K562 (cell line): ENCODE results near the gene COL1A1. TPM values are rescaled to one million over a fixed set of nuclear protein-coding genes. Genes with fewer than 3 reads are reported as not detected.

Source experiments
- CHAMP1 ChIP-seq: fragments of 450-650 bp; IDR thresholded peaks from 2 replicates; pipeline ENCODE4 v1.6.1; 2016; ENCODE audit warnings: mild to moderate bottlenecking
- CHD1 ChIP-seq: fragments of 200-600 bp; sonication (generic); IDR thresholded peaks from one replicate; pipeline ENCODE4 v1.6.1; 2012; ENCODE audit warnings: mild to moderate bottlenecking, moderate library complexity, low read length, inconsistent platforms
- COPS2 ChIP-seq: fragments of 450-650 bp; conservative IDR thresholded peaks from 2 replicates; pipeline ENCODE4 v1.6.1; 2016; ENCODE audit warnings: mild to moderate bottlenecking, moderate library complexity
- CREB5 ChIP-seq: fragments of 250-450 bp; sonication (Bioruptor Pico); IDR thresholded peaks from 2 replicates; pipeline ENCODE4 v1.5.0; 2020; ENCODE audit warnings: mild to moderate bottlenecking
- CXXC5 ChIP-seq: fragments of 250-450 bp; sonication (Bioruptor Pico); IDR thresholded peaks from 2 replicates; pipeline ENCODE4 v1.8.0; 2022; ENCODE audit warnings: inconsistent platforms, mild to moderate bottlenecking, moderate library complexity
- DIDO1 ChIP-seq: fragments of 450-650 bp; IDR thresholded peaks from 2 replicates; pipeline ENCODE4 v1.6.1; 2016; ENCODE audit warnings: low read depth, missing biosample characterization, missing genetic modification characterization
- EWSR1 ChIP-seq: fragments of 450-650 bp; IDR thresholded peaks from 2 replicates; pipeline ENCODE4 v1.6.1; 2018; ENCODE audit warnings: borderline replicate concordance, mild to moderate bottlenecking, low read depth, moderate library complexity; ENCODE audit not compliant: partially characterized antibody
- FOXJ2 ChIP-seq: fragments of 200-800 bp; sonication (Bioruptor generic); IDR thresholded peaks from 2 replicates; pipeline ENCODE4 v1.6.1; 2016; ENCODE audit warnings: missing genetic modification characterization, missing compliant biosample characterization
- GABPA ChIP-seq: fragments of 200-800 bp; sonication (Bioruptor generic); conservative IDR thresholded peaks from 2 replicates; pipeline ENCODE4 v1.6.1; 2016; ENCODE audit warnings: low read depth, missing genetic modification characterization, missing compliant biosample characterization
- HES1 ChIP-seq: fragments of 450-650 bp; IDR thresholded peaks from 2 replicates; pipeline ENCODE4 v1.6.1; 2016; ENCODE audit warnings: low read depth, mild to moderate bottlenecking, moderate library complexity
- HLTF ChIP-seq: fragments of 450-650 bp; IDR thresholded peaks from 2 replicates; pipeline ENCODE4 v1.6.1; 2016
- ILF3 ChIP-seq: fragments of 450-650 bp; IDR thresholded peaks from 2 replicates; pipeline ENCODE4 v1.6.1; 2018; ENCODE audit warnings: antibody characterized with exemption, mild to moderate bottlenecking, moderate library complexity, borderline replicate concordance
- KLF1 ChIP-seq: fragments of 450-650 bp; IDR thresholded peaks from 2 replicates; pipeline ENCODE4 v1.6.1; 2016; ENCODE audit warnings: missing genetic modification characterization, missing compliant biosample characterization
- MCM3 ChIP-seq: fragments of 450-650 bp; IDR thresholded peaks from 2 replicates; pipeline ENCODE4 v1.6.1; 2016
- PURB ChIP-seq: sonication (generic); formaldehyde crosslinking; IDR thresholded peaks from 2 replicates; pipeline ENCODE4 v1.9.0; 2021; ENCODE audit warnings: low read depth, mild to moderate bottlenecking, missing genetic modification reagents
- SIN3A ChIP-seq, 2 experiments: fragments of 150-350 bp in 1 of 2; IDR thresholded peaks; 2 replicates each; pipeline ENCODE4 v1.6.1; 2011 to 2016; ENCODE audit warnings: borderline replicate concordance in 2 of 2, low read depth in 2 of 2, low read length in 2 of 2, mild to moderate bottlenecking in 2 of 2, moderate library complexity in 2 of 2; ENCODE audit not compliant: control insufficient read depth in 1 of 2
- SMAD2 ChIP-seq: fragments of 150-350 bp; IDR thresholded peaks from 2 replicates; pipeline ENCODE4 v1.6.1; 2014; ENCODE audit warnings: low read depth, mild to moderate bottlenecking, low read length
- SREBF2 ChIP-seq: sonication (generic); formaldehyde crosslinking; IDR thresholded peaks from 2 replicates; pipeline ENCODE4 v1.4.0; 2020; ENCODE audit warnings: mild to moderate bottlenecking, missing genetic modification reagents
- STAT5B ChIP-seq: fragments of 250-450 bp; sonication (Bioruptor Pico); IDR thresholded peaks from 2 replicates; pipeline ENCODE4 v1.8.0; 2021; ENCODE audit warnings: mild to moderate bottlenecking, inconsistent platforms
- TAF9B ChIP-seq: fragments of 450-650 bp; IDR thresholded peaks from 2 replicates; pipeline ENCODE4 v1.6.1; 2018; ENCODE audit warnings: mild to moderate bottlenecking; ENCODE audit not compliant: partially characterized antibody
- TOE1 ChIP-seq, 2 experiments: fragments of 450-650 bp in 1 of 2; sonication (generic) in 1 of 2; formaldehyde crosslinking in 1 of 2; IDR thresholded peaks; 2 replicates each; pipeline versions ENCODE4 v1.7.1 to v1.8.0; 2016 to 2022; ENCODE audit warnings: borderline replicate concordance in 2 of 2, mild to moderate bottlenecking in 2 of 2, antibody characterized with exemption in 1 of 2, inconsistent platforms in 1 of 2, low read depth in 1 of 2, missing genetic modification reagents in 1 of 2, moderate library complexity in 1 of 2
- ZKSCAN1 ChIP-seq: fragments of 150-350 bp; IDR thresholded peaks from 2 replicates; pipeline ENCODE4 v1.6.1; 2016; ENCODE audit warnings: low read depth, low read length
- ZNF143 ChIP-seq: sonication (generic); formaldehyde crosslinking; IDR thresholded peaks from 2 replicates; pipeline ENCODE4 v1.9.0; 2022; ENCODE audit warnings: mild to moderate bottlenecking, missing genetic modification reagents
- ZNF224 ChIP-seq: sonication (generic); formaldehyde crosslinking; IDR thresholded peaks from 2 replicates; pipeline ENCODE4 v1.8.0; 2022; ENCODE audit warnings: mild to moderate bottlenecking, missing genetic modification reagents
- ZNF76 ChIP-seq: fragments of 250-450 bp; sonication (Bioruptor Pico); IDR thresholded peaks from 2 replicates; pipeline ENCODE4 v1.4.0; 2020; ENCODE audit warnings: mild to moderate bottlenecking, moderate library complexity, borderline replicate concordance
- polyA plus RNA-seq, 8 experiments: library from polyadenylated mRNA; depleted of rRNA in 4 of 8; stranded (reverse) in 5 of 8; unstranded in 3 of 8; fragments of >200 nt; fragmentation: Nextera tagmentation in 2 of 8; fragmentation: Illumina TruSeq in 1 of 8; extraction: Ambion mirVana in 2 of 8; extraction: Trizol in 1 of 8; gene quantifications; 2 replicates each; pipeline versions ENCODE4 v1.2.1 to v1.2.3, GENCODE V29; 2011 to 2014; ENCODE audit warnings: inconsistent platforms in 1 of 8, missing spikeins in 1 of 8
- total RNA-seq, 7 experiments: library from RNA; depleted of rRNA in 6 of 7; stranded (reverse); fragments of >200 nt in 6 of 7; fragmentation: Illumina TruSeq in 2 of 7; extraction: Trizol in 2 of 7; gene quantifications; 2 replicates each; pipeline versions ENCODE4 v1.2.1 to v1.2.3, GENCODE V29; 2011 to 2021; ENCODE audit warnings: low replicate concordance in 1 of 7

The COL1A1 gene
- total and polyA plus RNA-seq, 9 of the 15 experiments (the other 6 are each of a cell fraction or from before 2014, with no cell fraction given), result 0.04 to 3.4 (median 0.18) TPM

GRCh38 chr17:50153650-50154575, 47.5 kb downstream of the COL1A1 start (continued):
- no peak for TF ChIP-seq COPS2
- TF ChIP-seq HES1, result no peak
- no peak for TF ChIP-seq ILF3
- TF ChIP-seq EWSR1, result no peak
- TF ChIP-seq SREBF2 (CRISPR knock-in tag), result no peak
- TF ChIP-seq GABPA, result no peak
- no peak for TF ChIP-seq CHD1
- TF ChIP-seq ZKSCAN1, result no peak; the same call in 1 of the 2 replicates
- no peak for TF ChIP-seq MCM3
- TF ChIP-seq TAF9B, result no peak
- TF ChIP-seq CREB5, result no peak
- 0 out of 2 replicates have a peak, but pooled peaks have one; percentile 42 for TF ChIP-seq TOE1 (IDR thresholded peaks at IDR 0.05; ENCODE audit: borderline replicate concordance)
- no peak for TF ChIP-seq TOE1 (CRISPR knock-in tag; IDR thresholded peaks at IDR 0.05; ENCODE audit: borderline replicate concordance, low read depth)
- no peak for TF ChIP-seq ZNF224 (CRISPR knock-in tag)
- no peak for TF ChIP-seq KLF1
- TF ChIP-seq SIN3A (IDR thresholded peaks at IDR 0.05; ENCODE audit: borderline replicate concordance in 2 of 2, control insufficient read depth in 1 of 2, low read depth in 2 of 2, low read length in 2 of 2), result no peak
- no peak for TF ChIP-seq CHAMP1
- peak; percentile 44 for TF ChIP-seq CXXC5
- TF ChIP-seq STAT5B (CRISPR knock-in tag), result no peak
- no peak for TF ChIP-seq FOXJ2 (tag)
- no peak for TF ChIP-seq SMAD2
- TF ChIP-seq DIDO1 (tag), result no peak
- no peak for TF ChIP-seq HLTF
- TF ChIP-seq ZNF76 (CRISPR knock-in tag), result no peak
- no peak for TF ChIP-seq ZNF143
- TF ChIP-seq PURB (CRISPR knock-in tag), result no peak
